ENCODE measurements around the gene GPR135.

DNA sequence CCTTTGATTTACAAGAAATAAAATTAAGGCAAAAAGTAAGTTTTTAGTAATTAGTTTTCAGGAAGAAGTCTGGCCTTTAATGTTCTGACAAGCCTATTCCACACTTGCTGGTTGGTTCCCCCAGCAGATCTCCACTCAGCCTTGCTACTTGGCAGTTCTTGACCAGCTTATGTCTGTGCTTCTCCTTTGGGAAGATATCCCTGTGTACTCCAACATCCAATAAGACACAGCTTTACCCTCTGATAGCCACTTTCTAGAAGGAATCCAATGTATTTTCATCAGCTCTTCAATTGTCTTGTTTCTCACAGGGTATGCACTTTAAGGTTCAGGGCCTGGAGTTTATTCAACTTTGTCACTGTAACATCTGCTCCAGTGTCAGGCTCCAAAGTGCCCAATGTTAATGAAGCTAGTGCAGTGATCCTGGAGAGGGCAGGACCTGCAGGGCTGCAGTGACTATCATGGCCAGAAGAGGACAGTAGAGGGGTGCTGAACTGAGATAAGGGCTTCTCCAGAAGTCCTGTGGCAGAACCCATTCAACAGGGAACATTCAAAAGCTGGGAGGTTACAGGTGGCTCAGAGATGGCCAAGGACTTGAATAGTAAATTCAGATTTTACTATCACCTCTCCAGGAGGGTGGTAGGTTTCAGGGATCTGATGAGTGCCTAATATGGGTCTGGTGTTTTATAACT lies 42.0 kb upstream of the GPR135 start:
- TF ChIP-seq, protein P1, sequence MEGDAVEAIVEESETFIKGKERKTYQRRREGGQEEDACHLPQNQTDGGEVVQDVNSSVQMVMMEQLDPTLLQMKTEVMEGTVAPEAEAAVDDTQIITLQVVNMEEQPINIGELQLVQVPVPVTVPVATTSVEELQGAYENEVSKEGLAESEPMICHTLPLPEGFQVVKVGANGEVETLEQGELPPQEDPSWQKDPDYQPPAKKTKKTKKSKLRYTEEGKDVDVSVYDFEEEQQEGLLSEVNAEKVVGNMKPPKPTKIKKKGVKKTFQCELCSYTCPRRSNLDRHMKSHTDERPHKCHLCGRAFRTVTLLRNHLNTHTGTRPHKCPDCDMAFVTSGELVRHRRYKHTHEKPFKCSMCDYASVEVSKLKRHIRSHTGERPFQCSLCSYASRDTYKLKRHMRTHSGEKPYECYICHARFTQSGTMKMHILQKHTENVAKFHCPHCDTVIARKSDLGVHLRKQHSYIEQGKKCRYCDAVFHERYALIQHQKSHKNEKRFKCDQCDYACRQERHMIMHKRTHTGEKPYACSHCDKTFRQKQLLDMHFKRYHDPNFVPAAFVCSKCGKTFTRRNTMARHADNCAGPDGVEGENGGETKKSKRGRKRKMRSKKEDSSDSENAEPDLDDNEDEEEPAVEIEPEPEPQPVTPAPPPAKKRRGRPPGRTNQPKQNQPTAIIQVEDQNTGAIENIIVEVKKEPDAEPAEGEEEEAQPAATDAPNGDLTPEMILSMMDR (conservative IDR thresholded peaks at IDR 0.05; ENCODE audit: low read depth, low read length): peak; percentile 97
- no peak for TF ChIP-seq EZH2 (IDR thresholded peaks at IDR 0.05; ENCODE audit: borderline replicate concordance, low read depth, low read length, poor library complexity, severe bottlenecking)

Measured in A673 (cell line).